HepG2 (cell line): ENCODE measurements around the gene CSNK2A1.

Experiments
- EZH2 ChIP-seq: conservative IDR thresholded peaks from 2 replicates; pipeline ENCODE4 v1.6.1; 2012; ENCODE audit warnings: mild to moderate bottlenecking, low read depth, low read length, moderate library complexity
- NFKBIZ ChIP-seq: IDR thresholded peaks from 2 replicates; pipeline ENCODE4 v1.6.1; 2018; ENCODE audit warnings: missing genetic modification reagents, missing compliant biosample characterization
- PATZ1 ChIP-seq: sonication (generic); formaldehyde crosslinking; IDR thresholded peaks from 2 replicates; pipeline ENCODE4 v1.4.0; 2020; ENCODE audit warnings: missing genetic modification reagents
- SIN3A ChIP-seq: IDR thresholded peaks from 2 replicates; pipeline ENCODE4 v1.6.1; 2011; ENCODE audit warnings: low read depth, mild to moderate bottlenecking, control low read depth, low read length, borderline replicate concordance
- SOX6 ChIP-seq, 2 experiments: fragments of 450-650 bp in 1 of 2; sonication (generic) in 1 of 2; formaldehyde crosslinking in 1 of 2; IDR thresholded peaks; 2 replicates each; pipeline versions ENCODE4 v1.4.0 to v1.6.1; 2017 to 2020; ENCODE audit warnings: antibody characterized with exemption in 1 of 2, mild to moderate bottlenecking in 1 of 2, missing genetic modification reagents in 1 of 2
- ZFP62 ChIP-seq: sonication (generic); formaldehyde crosslinking; IDR thresholded peaks from 2 replicates; pipeline ENCODE4 v1.4.0; 2020; ENCODE audit warnings: missing genetic modification reagents
- ZNF468 ChIP-seq: sonication (generic); formaldehyde crosslinking; IDR thresholded peaks from 2 replicates; pipeline ENCODE4 v1.8.0; 2022; ENCODE audit warnings: mild to moderate bottlenecking, moderate library complexity, missing genetic modification reagents
- ZNF644 ChIP-seq: IDR thresholded peaks from 2 replicates; pipeline ENCODE4 v1.6.1; 2016; ENCODE audit warnings: low read depth
- ZNF746 ChIP-seq: sonication (generic); formaldehyde crosslinking; IDR thresholded peaks from 2 replicates; pipeline ENCODE4 v1.8.0; 2022; ENCODE audit warnings: mild to moderate bottlenecking, missing genetic modification reagents

GRCh38 chr20:497979-498378 is 45.6 kb downstream of the CSNK2A1 start:
- TF ChIP-seq PATZ1 (CRISPR knock-in tag) (no peak), ZNF746 (CRISPR knock-in tag) (no peak), SOX6 (IDR thresholded peaks at IDR 0.05) (no peak), SOX6 (CRISPR knock-in tag; IDR thresholded peaks at IDR 0.05) (no peak), SIN3A (no peak), EZH2 (no peak), NFKBIZ (CRISPR knock-in tag) (no peak), ZFP62 (CRISPR knock-in tag) (no peak), ZNF644 (CRISPR knock-in tag) (no peak), ZNF468 (CRISPR knock-in tag) (no peak)
